Stromal cell of bone marrow (primary cell): ENCODE results near the gene TMEM163.
"Not testable (repeated sequence)": the region's sequence is repeated elsewhere in the genome, so short reads cannot be mapped to it uniquely, and the experiment has no call there.

Source experiments
- DNase-seq: peaks from one replicate; pipeline ENCODE4 v3.0.0-alpha.2; 2012; ENCODE audit warnings: low read depth

TMEM163 gene

DNA sequence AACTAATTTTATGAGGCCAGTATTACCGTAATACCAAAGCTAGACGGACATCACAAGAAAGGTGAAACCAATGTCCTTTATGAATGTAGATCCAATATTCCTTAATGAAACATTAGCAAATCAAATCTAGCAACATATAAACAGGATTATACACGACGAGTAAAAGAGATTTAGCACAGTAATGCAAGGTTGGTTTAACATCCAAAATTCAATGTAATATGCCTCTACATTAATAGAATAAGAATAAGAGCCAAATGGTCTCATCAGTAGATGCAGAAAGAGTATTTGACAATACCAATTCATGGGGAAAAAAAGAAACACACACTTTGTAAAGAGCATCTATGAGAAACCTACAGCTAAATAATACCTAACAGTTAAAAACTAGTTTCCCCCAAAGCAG lies 99.5 kb downstream of the TMEM163 start:
- DNase-seq = no peak

DNA sequence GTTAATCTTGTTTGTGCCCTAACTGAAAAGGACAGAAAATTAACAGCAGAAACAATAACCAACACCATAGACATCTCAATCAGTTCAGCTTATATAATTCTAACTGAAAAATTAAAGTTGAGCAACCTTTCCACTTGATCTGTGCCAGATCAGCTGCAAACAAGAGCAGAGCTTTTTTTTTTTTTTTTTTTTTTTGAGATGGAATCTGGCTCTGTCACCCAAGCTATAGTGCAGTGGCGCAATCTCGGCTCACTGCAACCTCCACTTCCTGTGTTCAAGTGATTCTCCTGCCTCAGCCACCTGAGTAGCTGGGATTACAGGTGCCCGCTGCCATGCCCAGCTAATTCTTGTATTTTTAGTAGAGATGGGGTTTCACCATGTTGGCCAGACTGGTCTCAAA lies 103.3 kb downstream of the TMEM163 start:
- not testable (repeated sequence) for DNase-seq

DNA sequence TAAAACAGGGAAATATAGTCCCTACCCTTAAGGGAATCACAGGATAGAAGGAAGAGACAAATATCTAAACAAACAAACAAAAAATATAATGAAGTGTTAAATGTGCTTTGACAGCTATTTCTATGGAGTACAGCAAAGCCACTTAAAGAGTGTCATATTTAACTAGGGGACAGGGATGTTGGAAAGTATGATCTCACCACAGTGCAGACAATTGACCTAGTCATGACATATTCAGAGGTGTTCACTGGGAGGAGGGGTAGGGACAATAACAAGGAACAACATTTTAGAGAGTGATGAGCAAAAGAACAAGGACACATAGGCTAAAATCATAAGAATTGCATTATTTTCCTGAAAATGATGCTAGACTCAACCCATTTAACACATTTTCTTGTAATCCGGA lies 107.5 kb downstream of the TMEM163 start:
- no peak for DNase-seq

DNA sequence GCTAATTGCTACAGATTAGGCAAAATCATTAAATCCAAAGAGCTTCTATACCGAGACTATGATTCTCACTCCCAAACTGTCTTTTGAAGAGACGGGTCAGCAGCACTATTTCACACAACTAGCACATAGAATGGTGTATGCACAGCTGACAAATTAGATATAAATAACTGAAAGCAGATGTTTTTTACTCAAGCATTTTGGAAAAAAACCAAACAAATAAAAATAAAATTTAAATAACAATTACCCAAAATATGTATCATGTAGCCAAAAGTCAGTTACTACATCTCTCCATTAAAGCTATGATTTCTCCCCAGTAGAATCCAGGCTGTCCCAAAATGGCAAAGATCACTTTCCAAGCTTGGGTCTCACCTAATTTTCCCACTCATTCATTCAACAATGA lies 107.9 kb downstream of the TMEM163 start:
- DNase-seq = no peak

DNA sequence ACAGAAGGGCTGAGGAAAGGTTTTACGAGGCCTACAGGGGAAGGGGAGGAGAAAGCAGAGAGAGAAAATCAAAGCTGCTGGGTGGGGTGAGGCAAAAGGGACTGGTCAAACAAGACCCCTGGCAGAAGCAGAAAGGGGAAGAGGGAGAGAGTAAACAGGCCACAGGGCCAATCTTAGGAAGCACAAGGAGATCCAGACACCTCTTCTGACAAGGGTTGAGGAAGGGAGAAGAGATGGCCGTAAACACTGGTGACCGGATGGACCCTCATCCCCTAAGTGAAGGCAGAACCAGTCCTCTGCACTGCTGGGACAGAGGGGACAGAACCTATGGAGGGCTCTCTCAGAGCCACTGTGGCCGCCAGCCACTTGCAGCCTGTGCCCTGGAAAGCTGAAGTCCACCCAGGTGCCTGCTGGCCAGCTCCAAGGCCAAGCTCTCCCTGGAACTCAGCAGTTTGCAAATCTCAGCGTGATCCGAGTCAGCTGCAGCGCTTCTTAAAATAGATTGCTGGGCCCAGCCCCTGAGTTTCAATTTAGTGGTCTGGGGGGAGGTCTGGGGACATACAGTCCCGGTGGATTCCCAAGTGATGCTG lies 108.8 kb downstream of the TMEM163 start:
- no peak for DNase-seq

DNA sequence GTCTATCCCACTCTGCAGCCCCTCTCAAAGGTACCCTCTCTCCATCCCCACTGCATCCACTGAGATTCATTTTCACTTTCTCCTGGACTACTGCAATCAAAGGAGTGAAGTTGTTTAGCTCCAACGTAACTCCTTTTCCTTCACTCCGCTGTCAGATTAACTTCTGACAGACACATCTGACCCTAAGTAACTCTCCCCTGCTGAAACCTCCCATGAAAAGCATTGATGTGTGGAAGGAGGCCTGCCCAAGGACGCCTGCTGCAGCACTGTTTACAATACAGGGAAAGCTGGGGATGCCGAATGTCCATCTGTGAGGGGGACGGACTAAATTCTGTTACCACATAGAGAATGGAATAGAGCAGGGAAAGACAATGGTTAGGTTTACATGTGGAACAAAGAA lies 114.8 kb downstream of the TMEM163 start:
- no peak for DNase-seq

DNA sequence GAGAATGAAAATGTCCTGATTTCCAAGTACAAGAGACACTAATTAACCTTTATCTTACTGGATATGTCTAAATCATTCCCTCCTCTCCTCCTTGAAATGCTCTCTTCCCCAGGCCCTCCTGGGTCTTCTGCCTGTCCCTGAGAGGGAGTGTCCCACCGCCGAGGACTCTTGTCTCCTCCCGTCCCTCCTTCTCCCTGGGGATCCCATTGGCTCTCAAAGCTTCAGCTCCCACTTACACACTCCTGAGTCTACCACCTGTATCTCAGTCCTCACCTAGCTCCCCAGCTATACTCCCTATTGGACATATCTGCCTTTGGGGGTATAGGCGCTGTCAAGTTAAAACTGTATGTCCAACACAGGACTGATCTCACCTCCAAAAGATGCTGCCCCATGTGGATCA lies 116.1 kb downstream of the TMEM163 start:
- DNase-seq = no peak

DNA sequence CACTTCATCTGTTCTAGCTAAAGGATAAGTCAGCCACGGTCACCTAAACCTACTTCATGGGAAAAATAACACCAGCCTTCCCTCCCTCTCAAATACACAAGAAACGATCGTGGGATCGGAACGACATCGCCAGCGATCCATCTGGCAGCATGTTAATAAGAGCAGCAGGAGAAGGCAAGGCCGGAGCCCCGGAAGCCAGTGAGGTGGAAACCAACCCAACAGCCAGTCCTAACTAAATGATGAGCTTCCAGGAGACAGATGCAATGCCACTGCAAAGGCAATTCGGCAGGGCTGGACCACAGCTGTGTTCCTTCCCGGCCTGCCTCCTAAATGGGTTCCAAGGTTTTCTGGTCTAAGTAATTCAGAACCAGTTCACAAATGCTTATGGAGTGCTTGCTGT lies 117.5 kb downstream of the TMEM163 start:
- DNase-seq = no peak

DNA sequence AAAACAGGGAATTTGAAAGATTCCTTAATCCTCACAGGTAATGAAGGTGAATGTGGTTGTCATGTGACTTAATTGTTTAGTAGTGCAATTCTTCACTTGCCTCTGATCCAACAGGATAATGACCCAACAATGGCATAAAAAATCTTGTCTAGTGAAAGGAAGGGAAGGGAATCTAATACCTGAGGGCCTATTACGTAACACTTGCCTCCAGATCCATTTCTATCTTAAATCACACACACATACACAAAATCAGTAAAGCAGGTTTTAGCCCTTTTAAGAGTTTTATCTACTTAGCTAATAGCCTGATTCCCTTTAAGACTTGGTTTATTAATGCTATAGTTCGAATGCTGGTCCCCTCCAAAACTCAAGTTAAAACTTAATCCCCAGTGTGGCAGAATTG lies 118.6 kb downstream of the TMEM163 start:
- DNase-seq = no peak

DNA sequence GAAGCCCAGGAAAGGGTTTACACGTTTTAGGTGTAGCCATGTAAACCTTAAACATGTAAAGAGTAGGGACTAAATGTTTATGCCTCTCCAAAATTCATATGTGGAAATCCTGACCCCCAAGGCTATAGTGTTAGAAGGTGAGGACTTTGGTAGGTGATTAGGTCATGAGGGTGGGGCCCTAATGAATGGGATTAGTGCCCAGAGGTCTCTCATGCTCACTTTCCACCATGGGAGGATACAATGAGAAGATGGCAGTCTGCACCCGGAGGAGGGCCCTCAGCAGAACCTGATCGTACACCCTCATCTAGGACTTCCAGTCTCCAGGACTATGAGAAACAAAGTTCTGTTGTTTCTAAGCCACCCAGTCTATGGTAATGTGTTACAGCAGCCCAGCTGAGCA lies 119.6 kb downstream of the TMEM163 start:
- DNase-seq = no peak

DNA sequence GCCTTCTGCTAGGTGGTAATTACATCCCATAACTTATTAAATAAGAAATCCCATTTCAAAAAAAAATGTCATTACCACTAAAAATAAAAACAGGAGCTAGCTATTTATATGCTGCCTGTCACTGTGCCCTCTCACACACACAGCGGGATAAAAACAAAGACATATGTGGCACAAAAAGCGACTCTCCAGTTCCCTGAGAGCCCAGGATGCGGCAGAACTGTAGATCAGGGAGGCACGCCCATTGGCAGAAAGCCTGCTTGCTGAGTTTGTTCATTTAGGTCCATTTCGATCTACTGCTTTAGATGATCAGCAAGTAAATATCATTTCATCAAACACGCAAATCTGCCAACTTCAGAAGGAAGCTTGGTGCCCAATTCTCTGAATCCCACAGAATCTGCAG lies 124.4 kb downstream of the TMEM163 start:
- DNase-seq = no peak

DNA sequence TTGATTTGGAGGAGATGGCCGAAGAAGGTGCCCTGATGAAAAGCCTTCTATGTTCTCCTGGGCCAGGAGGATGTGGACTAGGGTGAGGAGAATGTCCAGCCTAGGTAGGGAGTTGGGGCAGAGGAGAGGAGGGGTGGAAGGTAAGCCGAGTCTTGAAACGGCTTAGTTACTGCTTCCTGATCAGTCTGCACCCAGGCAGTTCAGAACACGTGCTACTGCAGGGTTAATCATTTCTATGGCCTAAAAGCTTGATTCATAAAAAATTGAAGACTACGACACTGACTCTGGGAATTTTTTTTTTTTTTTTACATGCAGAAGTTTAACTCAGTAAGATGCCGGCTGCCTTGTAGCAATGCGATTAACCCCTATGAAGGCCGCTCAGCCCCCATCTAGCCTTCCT lies 125.3 kb downstream of the TMEM163 start:
- DNase-seq = no peak

DNA sequence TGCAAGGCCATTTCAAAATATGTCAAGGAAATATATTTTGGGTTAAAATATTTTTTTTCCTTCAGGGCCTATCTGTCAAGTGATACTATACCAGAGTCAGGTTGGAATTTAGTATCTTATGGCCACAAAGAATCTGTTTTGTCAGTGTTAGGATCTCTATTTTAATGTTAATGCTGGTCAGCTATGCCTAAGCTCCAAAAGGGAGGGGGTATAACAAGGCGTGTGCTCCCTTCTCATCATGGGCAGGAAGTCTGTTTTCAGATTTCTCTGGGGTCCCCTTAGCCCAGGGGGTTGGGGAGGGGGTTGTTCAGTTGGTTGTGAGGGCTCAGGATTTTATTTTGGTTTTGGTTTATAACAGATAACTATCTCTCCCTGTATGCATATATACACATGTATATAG lies 126.4 kb downstream of the TMEM163 start:
- DNase-seq = no peak

DNA sequence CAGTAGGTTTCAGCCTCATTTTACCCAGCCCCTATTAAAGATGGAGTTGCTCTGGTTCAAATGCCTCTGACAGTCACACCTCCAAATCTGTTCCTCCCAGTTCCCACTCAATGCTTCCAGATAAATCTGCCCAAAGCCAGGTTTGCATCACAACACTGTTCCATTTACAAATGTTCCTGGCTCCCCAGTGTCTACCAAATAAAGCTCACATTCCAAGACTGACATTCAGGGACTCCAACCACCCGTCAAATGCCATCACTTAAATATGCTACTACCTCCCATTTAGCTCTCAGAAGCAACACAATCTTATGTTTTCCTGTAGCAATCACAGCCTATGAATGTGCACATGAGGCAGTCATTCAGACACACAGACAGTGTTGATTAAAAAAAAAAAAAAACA lies 127.3 kb downstream of the TMEM163 start:
- DNase-seq = no peak

DNA sequence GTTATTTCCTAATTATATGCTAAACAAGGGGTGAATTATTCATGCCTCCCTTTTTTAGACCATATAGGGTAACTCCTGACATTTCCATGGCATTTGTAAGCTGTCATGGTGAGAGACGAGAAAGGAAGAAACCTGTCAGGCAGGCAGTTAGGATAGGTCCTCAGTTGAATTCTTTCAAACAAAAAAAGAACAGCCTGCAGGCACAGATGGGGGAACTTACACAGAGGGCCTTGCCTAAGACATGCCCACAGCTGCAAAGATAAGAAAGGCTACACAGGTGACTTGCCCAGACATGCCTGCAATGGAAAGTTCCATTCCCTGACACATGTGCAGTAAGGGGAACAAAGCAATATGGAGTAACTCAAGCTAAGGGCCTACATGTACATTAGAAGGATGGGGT lies 128.1 kb downstream of the TMEM163 start:
- DNase-seq = no peak

DNA sequence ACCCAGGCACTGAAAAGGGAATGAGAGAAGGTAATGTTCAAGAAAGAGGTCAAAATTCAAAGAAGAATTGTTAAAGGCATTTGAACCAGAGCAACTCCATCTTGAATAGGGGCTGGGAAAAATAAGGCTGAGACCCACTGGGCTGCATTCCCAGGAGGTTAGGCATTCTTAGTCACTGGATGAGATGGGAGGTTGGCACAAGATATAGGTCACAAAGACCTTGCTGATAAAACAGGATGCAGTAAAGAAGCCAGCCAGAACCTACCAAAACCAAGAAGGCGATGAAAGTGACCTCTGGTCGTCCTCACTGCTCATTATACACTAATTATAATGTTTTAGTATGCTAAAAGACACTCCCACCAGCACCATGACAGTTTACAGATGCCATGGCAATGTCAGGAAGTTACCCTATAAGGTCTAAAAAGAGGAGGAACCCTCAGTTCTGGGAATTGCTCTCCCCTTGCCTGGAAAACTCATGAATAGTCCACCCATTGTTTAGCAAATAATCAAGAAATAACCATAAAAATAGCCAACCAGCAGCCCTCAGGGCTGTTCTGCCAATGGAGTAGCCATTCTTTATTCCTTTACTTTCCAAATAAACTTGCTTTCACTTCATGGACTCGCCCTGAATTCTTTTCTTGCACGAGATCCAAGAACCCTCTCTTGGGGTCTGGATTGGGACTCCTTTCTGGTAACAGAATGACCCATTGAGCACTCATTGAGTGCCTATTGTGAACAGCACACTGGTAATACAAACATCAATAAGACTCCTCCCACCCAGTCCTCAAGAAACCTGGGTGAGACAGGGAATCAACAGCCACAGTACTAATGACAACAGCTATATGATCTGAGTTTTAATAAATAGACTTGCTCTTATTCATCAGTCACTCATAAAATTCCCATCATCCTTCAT lies 129.4 kb downstream of the TMEM163 start:
- DNase-seq = not testable (repeated sequence)

DNA sequence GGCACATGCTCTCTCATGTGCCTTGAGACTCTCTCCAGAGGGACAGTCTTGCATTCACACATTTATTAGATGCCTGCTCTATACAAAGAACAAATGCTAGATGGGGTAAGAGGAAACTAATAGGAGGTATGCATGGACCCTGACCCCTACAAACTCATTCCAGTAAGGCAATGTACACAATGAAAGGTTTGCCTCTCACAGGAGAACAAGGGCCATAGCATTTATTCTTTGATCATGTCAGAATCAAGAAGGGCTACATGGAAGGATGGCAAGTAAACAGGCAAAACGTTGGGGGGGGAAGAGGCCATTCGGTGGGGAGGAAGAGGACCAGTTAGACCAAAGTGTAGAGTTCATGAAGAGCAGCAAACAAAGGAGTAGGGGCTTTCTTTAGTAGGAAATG lies 130.2 kb downstream of the TMEM163 start:
- DNase-seq = no peak

DNA sequence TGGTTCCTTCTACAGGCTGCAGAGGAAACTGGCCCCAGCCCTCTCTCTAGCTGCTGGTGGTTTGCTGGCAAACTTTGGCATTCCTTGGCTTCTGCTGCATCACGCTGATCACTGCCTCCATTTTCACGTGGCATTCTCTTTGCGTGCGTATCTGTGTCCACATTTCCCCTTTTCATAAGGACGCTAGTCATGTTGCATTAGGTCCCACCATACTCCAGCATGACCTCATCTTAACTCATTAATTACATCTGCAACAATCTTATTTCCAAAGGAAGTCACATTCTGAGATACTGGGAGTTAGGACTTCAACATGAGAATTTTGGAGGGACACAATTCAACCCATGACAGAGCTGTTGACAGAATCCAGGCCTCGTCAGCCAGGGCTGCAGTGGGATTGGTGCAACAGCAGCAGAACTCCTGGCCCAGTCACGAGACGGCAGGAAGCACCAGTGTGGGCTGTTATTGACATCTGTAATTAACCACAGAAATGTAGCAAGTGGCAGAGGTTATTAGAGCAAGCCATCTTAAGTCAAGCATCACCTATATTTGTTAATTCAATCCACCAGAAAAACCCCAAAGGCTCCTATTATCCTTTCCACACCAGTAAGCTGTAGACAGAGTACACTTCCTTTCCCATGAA lies 132.4 kb downstream of the TMEM163 start:
- no peak for DNase-seq

DNA sequence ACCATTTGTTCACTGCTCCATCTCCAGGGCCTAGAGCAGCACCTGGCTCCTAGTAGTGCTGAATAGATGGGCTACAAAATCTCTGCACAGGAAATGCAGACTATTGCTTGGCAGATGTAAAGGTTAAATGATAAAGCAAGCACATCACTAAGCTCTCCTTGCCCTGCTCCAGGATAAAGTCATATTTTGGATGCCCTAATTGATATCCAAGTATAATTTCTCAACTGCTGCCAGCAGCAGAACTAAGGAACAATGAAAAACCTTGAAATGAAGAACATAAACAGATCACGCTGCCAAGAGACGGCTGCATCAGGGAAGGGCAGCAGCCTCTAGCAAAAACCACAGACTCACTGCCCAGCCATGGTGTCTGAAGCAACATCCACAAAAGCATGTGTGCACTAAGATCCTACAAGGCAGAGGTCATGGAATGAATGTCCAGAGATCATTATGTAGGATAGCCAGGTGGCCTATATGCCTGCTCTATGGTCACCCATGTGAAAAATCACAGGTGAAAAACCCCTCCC lies 134.7 kb downstream of the TMEM163 start:
- DNase-seq = no peak

DNA sequence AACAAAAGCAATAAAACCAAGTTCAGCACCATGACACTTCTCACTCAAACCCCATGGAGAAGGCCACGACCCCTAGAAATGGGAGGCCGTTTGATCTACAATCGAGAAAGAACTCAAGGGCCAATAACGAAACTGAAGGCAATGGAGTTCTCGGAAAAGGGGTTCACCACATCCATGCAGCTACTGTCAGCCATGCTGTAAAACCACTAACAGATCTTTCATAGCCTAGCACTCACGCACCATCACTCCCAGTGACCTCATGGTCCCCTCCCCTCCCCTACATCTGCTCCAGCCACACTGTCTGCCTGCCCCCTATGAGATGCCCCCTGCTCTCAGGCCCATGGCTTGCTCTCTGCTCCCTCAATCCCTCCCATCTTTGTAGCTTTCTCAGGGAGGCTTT lies 135.3 kb downstream of the TMEM163 start:
- no peak for DNase-seq

DNA sequence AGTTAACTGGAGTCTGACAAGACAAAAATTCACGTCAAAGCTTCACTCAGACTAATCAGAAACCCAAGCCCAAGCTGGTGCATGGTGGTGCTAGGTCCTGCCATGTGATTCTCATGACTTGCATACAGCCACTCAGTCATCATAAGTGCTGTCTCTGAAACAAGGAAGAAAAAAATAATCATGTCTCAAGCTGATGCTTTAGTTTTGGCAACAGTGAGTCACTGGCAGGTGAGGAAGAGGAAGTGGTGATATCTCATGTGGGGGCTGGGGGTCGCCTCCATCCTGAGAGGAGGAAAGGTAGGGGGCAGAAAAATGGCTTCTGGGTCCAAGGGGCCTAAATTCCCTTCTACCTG lies 136.3 kb downstream of the TMEM163 start:
- no peak for DNase-seq

DNA sequence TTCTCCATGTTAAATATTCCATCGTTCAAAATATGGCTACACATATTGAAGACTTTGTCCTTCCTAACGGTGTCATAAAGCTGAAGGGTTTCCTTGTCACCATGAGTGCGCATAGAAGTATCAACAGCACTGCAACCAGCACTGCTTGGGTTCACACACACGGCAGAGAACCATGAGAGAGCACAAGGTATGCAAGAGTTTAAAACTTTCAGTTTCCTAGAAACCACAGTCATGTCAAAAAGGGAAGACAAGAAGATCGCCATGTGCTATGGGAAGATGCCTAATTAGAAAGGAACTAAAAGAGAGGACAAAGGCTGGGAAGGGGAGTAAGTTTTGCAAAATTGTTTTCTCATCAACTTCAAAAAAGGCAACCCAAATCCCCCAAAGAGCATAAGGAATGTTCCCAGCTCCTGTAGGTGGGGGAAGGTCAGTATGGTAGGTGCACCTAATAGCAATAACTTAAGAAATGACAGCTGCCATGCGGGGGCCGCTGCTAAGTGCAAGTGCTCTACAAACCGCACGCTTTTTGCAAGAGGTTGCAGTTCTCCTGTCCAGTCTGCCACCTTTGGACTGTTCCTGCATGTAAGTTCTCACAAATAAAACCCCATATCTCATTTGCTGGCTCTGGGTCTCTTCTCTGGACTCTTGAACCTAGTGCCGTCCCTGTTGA lies 136.8 kb downstream of the TMEM163 start:
- DNase-seq = no peak

DNA sequence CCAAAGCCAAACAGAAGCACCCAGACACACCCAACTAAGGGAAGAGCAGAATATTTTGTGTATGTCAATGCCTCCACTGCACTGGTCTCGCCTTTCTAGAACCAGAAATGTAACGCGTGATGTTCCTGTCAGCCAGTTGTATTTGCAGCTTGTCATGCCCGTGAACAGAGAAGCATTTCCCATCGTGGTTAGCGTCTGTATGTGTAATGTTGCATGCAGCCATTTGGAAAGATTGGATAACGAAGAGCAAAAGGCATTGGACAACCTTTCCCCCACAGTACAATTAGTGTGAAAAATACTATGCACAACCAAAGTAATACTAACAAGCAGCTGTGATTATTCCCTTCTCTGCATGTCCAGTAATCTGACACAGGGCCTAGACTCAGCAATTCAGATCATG lies 140.5 kb downstream of the TMEM163 start:
- no peak for DNase-seq
